Measurements from ENCODE around the gene MAP3K7CL. TPM values are rescaled to one million over a fixed set of nuclear protein-coding genes. Genes with fewer than 3 reads are reported as not detected.
"Not testable (repeated sequence)": the region's sequence is repeated elsewhere in the genome, so short reads cannot be mapped to it uniquely, and the experiment has no call there.

Gene MAP3K7CL
- total RNA-seq, 4 donors from 2014 or later: 1.6 to 2.8 (median 1.9) TPM

DNA sequence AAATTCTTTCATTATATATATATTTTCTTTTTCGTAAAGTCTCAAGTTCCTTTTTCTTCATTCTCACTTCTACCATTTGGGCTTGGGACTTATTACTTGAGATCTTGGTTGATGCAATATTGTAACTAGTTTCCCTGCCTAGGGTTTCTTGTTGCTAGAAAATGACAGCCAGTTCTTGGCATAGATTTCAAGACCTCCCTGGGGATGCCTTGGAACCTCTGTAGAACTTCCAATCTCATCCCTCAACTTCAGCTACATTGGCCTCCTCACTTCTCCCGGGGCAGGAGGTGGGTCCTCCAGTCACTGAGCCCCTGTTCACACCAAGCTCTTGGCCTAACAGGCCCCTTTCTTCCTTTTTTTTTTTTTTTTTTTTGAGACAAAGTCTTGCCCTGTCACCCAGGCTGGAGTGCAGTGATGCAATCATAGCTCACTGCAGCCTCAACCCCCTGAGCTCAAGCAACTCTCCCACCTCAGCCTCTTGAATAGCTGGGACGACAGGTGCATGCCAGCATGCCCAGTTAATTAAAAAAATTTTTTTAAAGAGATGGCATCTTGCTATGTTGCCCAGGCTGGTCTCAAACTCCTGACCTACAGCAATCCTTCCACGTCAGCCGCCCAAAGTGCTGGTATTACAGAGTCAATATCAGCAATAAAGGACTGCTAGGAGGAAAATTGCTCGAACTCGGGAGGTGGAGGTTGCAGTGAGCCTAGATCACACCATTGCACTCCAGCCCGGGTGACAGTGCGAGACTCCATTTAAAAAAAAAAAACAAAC, 33.1 kb downstream of the MAP3K7CL start:
- Histone ChIP-seq H3K36me3 (no peaks in the 10 kb centered on the region), H3K4me1 (peaks cover 6 to 15% (median 10%) of the 10 kb centered on the region in 4 donors), H3K27me3 (no peaks in the 10 kb centered on the region), H3K4me3 (no peak overlapping the region), H3K27ac (replicated peaks in 1 of 4) (peak overlapping the region in 3 of 4 donors; percentile 32 to 53 (median 53)), H3K9me3 (no peaks in the 10 kb centered on the region)
- DNase-seq (ENCODE audit: extremely low spot score): no peak
- 84% methylated on average over 9 of the region's 9 CpGs for WGBS
- intact Hi-C loops (cut with DNase I): loop anchor here (2.0 to 5.0 kb wide), 3 partner anchors 134 to 207 kb away; partner anchors contain the start of gene BACH1
- no peak for TF ChIP-seq POLR2AphosphoS5 (IDR thresholded peaks at IDR 0.05)
- no peak for TF ChIP-seq EP300 (IDR thresholded peaks at IDR 0.05)
- TF ChIP-seq, protein P1, sequence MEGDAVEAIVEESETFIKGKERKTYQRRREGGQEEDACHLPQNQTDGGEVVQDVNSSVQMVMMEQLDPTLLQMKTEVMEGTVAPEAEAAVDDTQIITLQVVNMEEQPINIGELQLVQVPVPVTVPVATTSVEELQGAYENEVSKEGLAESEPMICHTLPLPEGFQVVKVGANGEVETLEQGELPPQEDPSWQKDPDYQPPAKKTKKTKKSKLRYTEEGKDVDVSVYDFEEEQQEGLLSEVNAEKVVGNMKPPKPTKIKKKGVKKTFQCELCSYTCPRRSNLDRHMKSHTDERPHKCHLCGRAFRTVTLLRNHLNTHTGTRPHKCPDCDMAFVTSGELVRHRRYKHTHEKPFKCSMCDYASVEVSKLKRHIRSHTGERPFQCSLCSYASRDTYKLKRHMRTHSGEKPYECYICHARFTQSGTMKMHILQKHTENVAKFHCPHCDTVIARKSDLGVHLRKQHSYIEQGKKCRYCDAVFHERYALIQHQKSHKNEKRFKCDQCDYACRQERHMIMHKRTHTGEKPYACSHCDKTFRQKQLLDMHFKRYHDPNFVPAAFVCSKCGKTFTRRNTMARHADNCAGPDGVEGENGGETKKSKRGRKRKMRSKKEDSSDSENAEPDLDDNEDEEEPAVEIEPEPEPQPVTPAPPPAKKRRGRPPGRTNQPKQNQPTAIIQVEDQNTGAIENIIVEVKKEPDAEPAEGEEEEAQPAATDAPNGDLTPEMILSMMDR (IDR thresholded peaks at IDR 0.05): no peak
- TF ChIP-seq POLR2A (IDR thresholded peaks at IDR 0.05; ENCODE audit: low read depth): no peak

DNA sequence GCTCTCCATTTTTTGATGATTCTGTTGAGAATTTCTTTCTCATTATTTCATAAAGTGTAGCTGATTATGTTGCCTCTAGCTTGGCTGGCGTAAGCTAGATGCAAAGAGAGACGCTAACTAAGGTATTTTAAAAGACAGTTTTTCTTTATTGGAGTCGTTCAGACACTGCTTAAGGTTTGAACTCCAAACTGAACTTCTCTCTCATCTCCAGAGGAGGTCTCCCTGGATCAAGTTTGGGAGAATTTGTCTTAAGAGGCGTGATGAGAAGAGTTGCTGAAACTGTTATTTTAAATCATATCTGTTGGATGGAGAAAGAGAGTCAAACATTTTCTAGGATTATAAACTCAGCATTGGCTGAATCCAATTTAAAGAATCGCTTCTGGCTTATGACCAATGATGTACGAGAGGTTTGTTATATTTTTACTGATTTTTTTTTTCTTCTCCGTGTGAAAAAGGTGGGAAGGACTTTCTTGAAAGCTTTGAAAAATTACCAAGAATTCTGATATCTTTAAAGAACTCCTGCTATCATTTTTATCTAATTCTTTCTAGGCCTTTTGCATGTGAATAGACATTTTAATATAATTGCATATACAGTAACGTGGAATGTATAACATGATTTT, 34.0 kb downstream of the MAP3K7CL start:
- H3K4me1 ChIP-seq: peaks cover 6 to 15% (median 12%) of the 10 kb centered on the region in 4 donors
- WGBS: 27% methylated on average over 8 of the region's 8 CpGs
- no peak overlapping the region for H3K27ac ChIP-seq (replicated peaks in 1 of 4)
- H3K27me3 ChIP-seq: no peaks in the 10 kb centered on the region
- TF ChIP-seq POLR2AphosphoS5 (IDR thresholded peaks at IDR 0.05): no peak
- TF ChIP-seq, protein P1 (IDR thresholded peaks at IDR 0.05): peak; percentile 66 to 84 (median 79)
- TF ChIP-seq EP300 (IDR thresholded peaks at IDR 0.05): no peak
- no peaks in the 10 kb centered on the region for H3K9me3 ChIP-seq
- no peaks in the 10 kb centered on the region for H3K36me3 ChIP-seq
- DNase-seq (ENCODE audit: extremely low spot score): no peak
- intact Hi-C loops (cut with DNase I): loop anchor here (2.0 to 5.0 kb wide), 3 partner anchors 133 to 206 kb away; partner anchors contain the start of gene BACH1
- no peak overlapping the region for H3K4me3 ChIP-seq

DNA sequence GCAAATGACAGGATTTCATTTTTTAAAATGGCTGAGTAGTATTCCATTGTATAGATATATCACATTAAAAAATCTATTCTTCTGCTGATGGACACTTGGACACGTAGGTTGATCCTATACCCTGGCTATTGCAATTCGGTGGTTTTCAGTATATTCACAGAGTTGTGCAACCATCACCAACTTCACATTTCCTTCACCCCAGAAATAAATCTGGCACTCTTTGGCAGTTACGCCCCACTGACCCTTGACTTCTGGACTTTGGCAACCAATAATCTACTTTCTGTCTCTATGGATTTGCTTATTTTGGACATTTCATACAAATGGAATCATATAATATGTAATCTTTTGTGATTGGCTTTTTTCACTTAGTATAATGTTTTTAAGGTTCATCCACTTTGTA, 35.9 kb downstream of the MAP3K7CL start:
- Histone ChIP-seq H3K9me3 (no peaks in the 10 kb centered on the region), H3K27me3 (no peaks in the 10 kb centered on the region), H3K36me3 (no peaks in the 10 kb centered on the region), H3K4me1 (peaks cover 6 to 18% (median 12%) of the 10 kb centered on the region in 4 donors), H3K27ac (replicated peaks in 1 of 4) (no peak overlapping the region), H3K4me3 (no peak overlapping the region)
- intact Hi-C loops (cut with DNase I): loop anchor here (5.0 kb wide), 1 partner anchor 74 kb away; no protein-coding TSS in a partner anchor
- 75% methylated on average over 3 of the region's 3 CpGs for WGBS
- no peak for DNase-seq (ENCODE audit: extremely low spot score)
- no peak for TF ChIP-seq POLR2AphosphoS5 (IDR thresholded peaks at IDR 0.05)
- TF ChIP-seq, protein P1 (IDR thresholded peaks at IDR 0.05): no peak
- TF ChIP-seq EP300 (IDR thresholded peaks at IDR 0.05): no peak
- no peak for TF ChIP-seq POLR2A (IDR thresholded peaks at IDR 0.05; ENCODE audit: low read depth)

DNA sequence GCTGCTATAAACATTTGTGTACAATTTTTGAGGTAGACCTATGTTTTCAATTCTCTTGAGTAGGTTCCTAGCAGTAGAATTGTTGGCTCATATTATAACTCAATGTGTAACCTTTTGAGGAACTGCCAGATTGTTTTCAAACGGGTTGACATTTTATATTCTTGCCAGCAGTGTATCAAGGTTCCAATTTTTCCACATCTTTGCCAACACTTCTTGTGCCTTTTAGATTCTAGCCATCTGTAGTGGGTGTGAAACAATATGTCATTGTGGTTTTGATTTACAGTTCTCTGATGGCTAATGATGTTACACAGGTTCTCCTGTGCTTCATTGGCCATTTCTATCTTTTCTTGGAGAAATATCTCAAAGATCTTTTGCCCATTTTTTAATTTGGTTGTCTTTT, 36.4 kb downstream of the MAP3K7CL start:
- no peak for DNase-seq (ENCODE audit: extremely low spot score)
- no peak for TF ChIP-seq EP300 (IDR thresholded peaks at IDR 0.05)
- no peak for TF ChIP-seq POLR2AphosphoS5 (IDR thresholded peaks at IDR 0.05)
- TF ChIP-seq, protein P1 (IDR thresholded peaks at IDR 0.05): no peak
- no peak for TF ChIP-seq POLR2A (IDR thresholded peaks at IDR 0.05; ENCODE audit: low read depth)
- no peaks in the 10 kb centered on the region for H3K27me3 ChIP-seq
- H3K27ac ChIP-seq (replicated peaks in 1 of 4): no peak overlapping the region
- no peaks in the 10 kb centered on the region for H3K36me3 ChIP-seq
- no peak overlapping the region for H3K4me3 ChIP-seq
- intact Hi-C loops (cut with DNase I): loop anchor here (5.0 kb wide), 1 partner anchor 75 kb away; no protein-coding TSS in a partner anchor
- H3K9me3 ChIP-seq: no peaks in the 10 kb centered on the region
- WGBS: 21% methylated on average over 1 of the region's 1 CpG
- H3K4me1 ChIP-seq: peaks cover 6 to 18% (median 12%) of the 10 kb centered on the region in 4 donors

DNA sequence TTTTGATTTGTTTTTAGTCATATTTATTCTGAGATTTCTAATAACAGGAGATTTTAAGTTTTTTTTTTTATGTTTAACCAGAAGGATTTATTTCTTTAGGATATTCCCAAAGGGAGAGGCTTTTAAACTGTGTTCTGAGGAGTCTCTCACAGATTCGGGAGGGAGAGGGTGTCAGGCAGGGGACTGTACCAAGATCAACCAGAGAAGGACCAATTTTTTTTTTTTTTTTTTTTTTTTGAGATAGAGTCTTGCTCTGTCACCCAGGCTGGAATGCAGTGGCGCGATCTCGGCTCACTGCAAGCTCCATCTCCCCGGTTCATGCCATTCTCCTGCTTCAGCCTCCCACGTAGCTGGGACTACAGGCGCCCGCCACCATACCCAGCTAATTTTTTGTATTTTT, 37.0 kb downstream of the MAP3K7CL start:
- not testable (repeated sequence) for DNase-seq (ENCODE audit: extremely low spot score); H3K9me3 ChIP-seq; H3K27ac ChIP-seq (replicated peaks in 1 of 4); H3K36me3 ChIP-seq; H3K27me3 ChIP-seq; H3K4me3 ChIP-seq
- WGBS: 96% methylated on average over 8 of the region's 8 CpGs
- H3K4me1 ChIP-seq: peaks cover 6 to 18% (median 11%) of the 10 kb centered on the region in 4 donors
- intact Hi-C loops (cut with DNase I): loop anchor here (5.0 kb wide), 1 partner anchor 75 kb away; no protein-coding TSS in a partner anchor
